GM18873 (cell line): ENCODE measurements around the gene SH3GL2.

Experiments used
- ATAC-seq: cut with Tn5 transposase; IDR thresholded peaks from one replicate; pipeline ENCODE4 v1.9.1; 2021; ENCODE audit warnings: mild to moderate bottlenecking, moderate library complexity, moderate number of reproducible peaks; ENCODE audit not compliant: unreplicated experiment, low FRiP score

The SH3GL2 gene

DNA sequence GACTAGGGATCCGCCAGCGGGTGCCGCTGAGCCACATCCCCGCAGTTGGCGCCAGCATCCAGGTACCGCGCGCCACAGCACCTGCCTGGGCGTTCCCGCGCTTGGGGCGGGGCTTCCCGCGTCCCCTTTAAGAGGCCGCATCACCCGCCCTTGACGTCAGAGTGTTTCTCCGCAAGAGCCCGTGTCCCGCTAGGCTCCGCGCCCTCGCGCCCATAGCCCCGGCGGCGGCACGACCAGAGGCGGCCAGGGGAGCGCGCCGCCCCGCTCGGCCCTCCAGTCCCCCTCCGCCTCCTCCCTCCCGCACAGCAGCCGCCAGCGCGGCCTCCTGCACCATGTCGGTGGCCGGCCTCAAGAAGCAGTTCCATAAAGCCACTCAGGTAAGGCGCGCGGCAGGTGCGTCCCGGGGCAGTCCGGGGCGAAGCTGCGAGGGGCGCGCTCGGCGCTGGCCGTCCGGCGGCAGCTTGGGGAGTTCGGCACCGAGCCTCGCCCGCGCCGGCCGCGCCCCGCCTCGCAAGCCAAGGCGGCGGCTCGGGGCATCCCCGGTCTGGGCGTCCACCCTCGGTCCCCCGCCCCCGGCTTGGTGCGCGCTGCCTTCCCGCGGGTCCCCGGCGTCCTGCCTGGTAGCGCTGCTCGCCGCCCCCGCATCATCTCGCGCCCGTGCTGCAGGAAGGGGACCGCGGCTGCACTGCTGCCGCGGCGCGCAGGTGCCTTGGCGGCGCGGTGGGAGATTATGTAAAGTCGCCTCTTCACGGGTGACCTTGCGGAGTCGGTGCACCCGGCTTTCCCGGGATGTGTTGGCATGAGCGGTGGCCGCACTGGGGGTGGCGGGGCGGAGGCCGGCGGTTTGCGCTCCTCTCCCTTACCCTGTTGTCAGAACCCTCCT is at the start of gene SH3GL2:
Gene SH3GL2 (plus strand): TSS at position 156 of the 883 bp plus-strand sequence.
- ATAC-seq: peak; percentile 59

DNA sequence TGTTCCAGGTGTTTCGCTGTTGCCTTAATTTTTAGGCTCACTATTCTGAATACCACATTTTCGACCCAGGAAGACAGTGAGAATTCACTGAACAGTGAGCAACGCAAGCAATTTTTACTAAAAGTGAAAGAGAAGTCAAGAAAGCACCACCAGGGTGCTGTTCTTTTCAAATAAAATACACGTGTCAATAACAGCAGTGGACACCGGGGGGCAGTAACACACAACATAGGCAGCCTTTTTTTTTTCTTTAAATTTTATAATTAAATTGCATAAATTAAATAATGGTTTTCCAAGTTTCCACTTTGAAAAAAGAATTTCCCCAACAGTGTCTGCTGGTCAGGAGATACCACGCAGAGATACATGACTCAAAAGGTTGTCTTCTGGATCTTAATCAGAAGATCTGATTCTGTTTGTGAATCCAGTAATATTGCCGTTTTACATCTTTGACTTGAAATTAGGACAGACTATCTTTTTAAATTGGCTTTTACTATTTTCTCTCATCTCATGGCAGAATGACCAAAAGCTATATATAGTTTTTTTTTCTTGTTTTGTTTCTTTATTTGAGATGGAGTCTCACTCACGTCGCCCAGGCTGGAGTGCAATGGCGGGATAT is 47.1 kb upstream of the SH3GL2 start:
- peak; percentile 71 for ATAC-seq

DNA sequence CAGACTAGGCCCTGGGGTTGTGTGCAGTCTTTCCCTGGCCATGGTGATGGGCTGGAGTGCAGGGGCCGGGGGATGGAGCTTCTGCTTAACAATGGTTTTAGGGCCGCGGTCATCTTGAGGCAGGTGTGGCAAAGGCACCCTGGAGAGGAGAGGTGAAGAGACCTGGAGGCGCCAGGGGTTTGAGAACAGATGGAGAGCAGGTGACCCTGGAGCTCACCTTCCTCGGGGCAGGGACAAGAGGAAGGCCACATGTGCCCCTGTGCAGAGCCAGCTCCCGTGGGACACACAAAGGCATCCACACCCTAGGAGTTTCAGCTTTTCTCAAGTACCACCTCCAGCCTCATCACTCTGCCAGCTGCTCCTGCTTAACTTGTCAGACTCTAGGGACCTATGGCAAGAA is 46.4 kb upstream of the SH3GL2 start:
- no peak for ATAC-seq

DNA sequence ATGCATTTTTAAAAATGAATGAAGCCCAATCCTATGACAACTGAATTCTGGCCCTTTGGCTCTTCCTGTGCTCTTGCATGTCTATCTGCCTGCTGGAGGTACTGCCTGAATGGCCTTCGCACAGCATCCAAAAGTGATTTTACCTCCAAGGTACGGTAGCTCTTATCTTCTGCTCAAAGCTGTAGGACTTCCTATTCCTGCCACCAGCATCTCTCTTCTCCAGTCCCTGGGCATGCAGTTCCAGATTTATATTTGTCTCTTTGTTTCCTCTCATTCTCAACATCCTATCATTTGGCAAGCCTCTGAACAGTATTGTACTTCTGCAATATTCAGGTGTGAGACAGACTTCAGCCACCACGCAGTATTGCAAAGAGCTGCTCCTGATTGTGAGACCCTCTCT is 43.7 kb upstream of the SH3GL2 start:
- ATAC-seq: no peak

DNA sequence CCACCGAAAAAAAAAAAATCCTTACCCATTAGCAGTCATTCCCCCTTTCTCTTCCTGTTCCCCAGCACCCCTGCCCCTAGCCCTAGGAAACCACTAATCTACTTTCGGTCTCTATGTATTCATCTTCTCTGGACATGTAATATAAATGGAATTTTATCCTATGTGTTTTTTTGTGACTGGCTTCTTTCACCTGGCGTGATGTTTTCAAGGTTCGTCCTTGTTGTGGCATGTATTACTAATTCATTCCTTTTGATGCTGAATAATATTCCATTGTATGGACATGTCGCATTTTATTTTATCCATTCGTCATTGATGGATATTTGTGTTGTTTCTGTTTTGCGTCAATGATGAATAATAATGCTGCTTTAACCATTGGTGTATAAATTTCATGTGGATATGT is 42.8 kb upstream of the SH3GL2 start:
- no peak for ATAC-seq

DNA sequence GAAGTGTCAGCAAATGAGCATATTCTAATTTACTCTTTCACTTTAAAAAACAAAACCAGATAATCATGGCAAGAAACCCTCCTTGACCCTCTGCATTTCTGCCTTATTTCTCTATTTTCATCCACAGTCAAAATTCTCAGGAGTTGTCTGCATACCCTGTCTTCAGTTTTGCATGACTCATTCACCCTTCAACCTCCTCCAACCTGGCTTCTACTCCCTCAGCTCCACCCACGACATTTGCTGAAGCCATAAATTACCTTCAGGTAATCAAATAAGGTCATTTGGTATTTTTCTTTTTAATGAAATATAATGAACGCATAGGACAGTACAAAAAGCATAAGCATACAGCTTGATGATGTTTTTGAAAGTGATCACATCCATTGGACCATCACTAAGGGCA is 27.8 kb upstream of the SH3GL2 start:
- no peak for ATAC-seq

DNA sequence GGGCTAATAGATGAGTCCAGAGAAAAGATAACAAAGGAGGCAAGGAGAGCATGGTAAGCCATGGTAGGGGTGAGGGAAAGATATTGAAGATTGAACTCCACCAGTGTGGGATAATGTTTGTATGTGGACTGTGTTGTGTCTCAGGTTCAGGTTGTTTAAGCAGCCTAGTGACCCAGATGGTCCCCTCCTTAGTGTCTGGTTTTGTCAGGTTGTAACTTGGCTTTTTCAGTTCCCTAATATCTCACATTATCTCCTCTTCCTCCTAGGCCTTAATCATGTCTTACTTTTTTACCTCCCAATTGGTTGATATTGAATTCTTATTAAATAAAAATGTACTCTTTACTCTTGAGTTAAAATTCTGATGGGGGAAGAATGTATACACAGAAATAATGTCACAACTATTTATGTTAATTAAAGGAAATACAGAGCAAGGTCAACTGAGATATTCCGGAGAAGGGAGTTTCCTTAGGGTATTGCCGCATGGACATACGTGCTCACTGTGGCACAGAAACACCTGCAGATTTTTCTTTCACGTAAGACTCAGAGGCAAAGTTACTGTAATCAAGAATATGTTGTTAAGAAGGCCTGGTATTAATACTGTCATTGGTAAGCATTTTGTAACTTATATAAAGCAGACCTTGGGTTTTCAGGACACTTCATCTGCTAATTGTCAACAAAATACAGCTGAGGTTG is 23.4 kb upstream of the SH3GL2 start:
- peak; percentile 60 for ATAC-seq

DNA sequence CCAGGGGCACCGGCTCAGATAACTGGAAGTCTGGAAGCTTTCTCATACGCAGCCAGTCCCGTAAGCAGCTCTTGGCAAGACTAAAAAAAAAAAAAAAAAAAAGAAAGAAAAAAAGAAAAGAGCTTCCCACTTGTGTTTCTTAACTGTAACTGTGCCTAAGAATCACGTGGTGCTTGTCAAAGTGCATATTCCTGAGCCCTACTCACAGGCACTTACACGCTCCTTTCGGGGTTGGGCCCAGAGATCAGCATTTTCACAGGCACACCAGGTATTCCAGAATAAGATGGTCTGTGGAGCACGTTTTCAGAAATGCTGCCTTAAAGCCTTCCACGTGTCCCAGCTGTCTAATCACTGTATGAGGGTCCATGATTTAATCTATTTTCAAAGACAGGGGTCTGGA is 22.6 kb upstream of the SH3GL2 start:
- no peak for ATAC-seq

DNA sequence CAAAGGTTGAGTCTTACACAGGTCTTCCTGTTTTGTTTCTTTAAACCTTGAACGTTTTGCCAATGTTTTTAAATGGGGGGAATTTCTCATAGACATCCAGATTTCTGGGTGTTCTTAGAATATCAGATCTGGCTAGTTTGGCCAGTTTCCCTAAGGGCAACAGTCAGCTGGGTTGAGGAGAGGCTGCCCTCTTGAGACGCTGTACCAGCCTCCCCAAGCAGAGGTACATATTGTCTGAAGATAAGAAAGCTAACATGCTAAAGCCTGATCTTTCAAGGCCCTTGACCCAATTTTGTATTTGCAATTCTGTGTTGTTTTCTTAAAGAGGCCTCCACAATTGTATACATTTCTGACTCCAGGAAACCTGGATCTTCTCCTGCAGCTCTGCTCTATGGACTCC is 21.9 kb upstream of the SH3GL2 start:
- no peak for ATAC-seq

DNA sequence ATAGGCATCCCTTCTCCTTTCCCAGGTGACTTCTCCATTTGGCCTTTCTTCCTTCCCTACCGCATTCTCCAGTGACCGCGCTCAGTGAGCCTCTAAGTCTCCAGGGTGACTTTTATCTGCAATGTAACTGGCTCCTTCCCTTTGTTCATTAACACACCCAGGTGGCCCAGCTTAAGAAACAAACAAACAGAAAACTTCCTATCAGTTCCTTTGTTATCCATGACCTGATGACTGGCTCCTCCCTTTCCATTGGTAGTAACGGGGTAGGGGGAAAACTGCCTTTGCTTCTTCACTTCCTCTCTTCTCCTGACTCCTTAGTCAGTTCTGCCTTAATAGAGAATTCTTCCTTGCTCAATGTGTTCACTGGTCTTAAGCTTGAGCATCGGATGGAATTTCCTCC is 7.0 kb upstream of the SH3GL2 start:
- ATAC-seq: no peak

DNA sequence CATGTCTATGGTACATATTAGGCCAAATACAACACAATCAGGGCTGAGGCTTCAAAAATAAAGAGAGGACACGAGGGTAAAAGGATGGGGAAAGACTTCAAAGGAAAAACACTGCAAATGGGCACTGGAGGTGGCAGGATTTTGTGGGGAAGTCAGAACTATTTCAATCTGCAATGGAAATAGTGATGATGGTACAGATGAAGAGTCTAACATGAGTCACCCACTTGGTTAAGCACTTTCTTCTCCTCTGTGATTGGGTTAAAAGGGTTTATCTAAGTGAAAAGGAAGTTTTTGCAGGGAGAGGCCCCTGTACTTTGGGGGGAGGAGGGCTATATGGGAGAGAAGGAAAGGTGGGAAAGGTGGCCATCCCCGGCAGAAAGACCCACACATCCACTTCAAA is 4.5 kb upstream of the SH3GL2 start:
- no peak for ATAC-seq

DNA sequence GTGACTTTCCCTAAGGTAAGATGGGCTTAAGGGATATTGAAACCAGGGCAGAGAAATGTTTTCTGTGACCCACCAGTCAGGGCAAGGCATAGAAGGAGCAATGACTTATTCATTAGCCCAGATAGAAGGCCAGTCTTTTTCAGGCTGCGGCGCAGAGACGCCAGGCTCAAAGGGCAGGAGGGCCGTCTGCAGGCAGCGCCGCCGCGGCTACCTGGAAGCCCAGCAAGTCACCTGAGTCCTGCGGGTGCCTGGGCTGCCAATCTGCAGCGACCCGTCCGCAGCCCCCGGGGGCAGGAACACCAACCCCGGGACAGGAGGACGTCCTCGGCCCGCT is 322 bp upstream of the SH3GL2 start:
- ATAC-seq: no peak

DNA sequence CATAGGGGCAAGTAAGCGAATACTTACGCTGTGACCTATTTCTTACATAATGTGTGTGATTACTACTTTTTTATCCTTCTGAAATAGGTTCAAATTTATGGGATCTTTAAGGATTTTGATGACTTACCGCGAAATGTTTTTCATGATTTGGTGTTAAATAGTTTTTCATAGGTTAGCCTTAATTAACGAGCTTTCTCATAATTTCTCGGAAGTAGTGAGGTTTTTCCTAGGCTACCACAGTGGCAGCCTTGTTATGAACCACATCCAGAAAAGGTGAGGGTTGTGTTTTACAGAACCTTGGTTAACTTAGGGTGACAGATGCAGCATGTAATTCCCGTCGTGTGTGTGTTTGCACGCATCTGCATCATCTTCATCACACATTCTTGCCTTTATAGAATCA is 1.3 kb downstream of the SH3GL2 start:
- no peak for ATAC-seq

DNA sequence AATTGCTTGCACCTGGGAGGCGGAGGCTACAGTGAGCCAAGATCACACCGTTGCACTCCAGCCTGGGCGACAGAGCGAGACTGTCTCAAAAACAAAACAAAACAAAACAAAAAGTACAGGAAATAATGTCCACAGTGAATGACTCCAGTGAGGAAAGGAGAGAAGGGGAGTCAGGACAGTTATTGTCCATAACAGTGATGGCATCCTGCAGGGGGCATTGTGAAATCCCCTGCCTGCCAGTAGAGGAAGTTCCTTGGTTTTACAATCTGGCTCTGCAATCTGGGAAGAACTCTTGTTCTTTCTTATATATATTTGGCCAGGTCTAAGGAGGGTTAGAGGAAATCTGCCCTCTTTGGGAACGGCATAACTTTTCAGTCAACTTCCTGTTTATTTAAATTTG is 8.2 kb downstream of the SH3GL2 start:
- ATAC-seq: no peak

DNA sequence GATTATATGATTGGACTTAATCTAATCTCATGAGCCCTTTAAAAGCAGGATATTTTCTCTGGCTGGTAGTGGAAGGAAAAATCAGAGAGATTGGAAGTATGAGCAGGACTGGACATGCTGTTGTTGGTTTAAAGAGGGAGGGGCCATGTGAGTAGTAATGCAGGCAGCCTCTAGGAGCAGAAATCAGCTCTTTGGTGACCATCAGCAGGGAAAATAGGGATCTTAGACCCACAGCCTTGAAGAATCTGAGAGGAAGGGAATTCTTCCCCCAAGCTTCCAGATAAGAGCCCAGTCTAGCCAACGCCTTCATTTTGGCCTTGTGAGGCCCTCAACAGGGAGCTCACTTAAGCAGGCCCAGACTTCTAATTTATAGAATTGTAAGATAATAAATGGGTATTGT is 9.5 kb downstream of the SH3GL2 start:
- no peak for ATAC-seq

DNA sequence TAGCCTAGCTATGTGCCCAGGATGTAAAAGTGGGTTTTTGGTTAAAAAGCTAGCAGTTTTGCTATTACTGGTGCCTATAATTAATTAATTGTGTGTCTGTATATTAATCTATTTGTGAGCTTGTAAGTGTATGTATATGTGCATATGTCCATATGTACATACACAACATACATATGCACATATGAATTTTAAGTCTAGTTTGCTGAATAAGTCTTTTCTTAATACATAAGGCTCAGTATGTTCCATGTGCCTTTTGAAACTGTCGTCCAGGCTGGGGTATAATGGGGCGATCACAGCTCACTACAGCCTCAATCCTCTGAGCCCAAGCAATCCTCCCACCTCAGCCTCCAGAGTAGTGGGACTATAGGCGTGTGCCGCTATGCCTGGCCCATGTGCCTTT is 10.1 kb downstream of the SH3GL2 start:
- ATAC-seq: no peak

DNA sequence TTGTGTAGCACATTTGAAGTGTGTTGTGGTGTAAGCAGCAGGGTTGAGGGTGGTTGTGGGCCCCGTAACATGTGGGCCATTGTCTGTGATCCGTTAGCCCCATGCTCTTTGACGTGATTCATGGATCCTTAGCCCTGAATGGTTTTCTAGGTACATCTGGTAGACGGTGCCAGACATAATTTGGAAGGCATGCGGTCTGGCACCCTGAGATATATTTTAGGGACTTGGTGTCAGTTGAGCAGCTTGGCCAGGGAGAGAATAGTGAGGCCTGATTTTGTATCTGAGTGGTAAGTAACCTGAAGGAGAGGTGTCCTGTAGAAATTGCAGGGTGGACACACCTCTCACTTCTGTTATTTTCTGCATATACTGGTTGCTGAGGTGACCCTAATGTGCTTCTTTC is 10.9 kb downstream of the SH3GL2 start:
- no peak for ATAC-seq

DNA sequence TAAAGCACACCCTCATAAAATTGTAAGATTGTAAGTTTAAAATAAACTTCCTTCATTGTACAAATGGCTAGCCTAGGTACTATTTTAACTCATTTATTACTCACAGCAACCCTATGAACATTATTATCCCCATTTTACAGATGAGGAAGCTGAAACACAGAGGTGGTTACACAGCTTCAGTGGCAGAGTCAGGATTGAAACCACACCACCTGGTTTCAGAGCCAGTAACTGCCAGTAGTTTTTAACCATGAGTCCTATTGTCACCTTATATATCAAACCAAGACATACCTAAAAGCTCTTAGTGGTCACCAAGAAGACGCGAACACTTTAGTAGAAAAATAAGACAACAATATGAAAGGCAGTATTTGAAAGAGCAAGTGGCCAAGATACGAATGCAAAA is 16.1 kb downstream of the SH3GL2 start:
- no peak for ATAC-seq

DNA sequence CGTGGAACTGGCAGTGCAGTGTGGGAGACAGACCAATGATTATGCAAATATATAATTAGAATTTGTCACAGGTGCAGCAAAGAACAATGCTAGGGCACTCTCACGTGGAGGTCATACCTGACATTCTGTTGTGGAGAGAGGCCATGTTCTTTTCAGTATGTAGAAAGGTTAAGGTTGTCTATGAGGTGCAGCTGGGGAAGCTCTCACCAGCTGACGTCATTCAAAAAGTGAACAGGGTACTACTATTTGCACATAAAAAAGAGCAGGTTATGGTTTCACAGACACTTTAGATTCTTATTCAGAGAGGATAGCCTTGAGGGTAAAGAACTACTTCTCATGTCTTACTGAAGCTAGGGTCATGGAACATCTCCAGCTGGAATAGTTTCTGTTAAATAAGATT is 19.1 kb downstream of the SH3GL2 start:
- ATAC-seq: no peak

DNA sequence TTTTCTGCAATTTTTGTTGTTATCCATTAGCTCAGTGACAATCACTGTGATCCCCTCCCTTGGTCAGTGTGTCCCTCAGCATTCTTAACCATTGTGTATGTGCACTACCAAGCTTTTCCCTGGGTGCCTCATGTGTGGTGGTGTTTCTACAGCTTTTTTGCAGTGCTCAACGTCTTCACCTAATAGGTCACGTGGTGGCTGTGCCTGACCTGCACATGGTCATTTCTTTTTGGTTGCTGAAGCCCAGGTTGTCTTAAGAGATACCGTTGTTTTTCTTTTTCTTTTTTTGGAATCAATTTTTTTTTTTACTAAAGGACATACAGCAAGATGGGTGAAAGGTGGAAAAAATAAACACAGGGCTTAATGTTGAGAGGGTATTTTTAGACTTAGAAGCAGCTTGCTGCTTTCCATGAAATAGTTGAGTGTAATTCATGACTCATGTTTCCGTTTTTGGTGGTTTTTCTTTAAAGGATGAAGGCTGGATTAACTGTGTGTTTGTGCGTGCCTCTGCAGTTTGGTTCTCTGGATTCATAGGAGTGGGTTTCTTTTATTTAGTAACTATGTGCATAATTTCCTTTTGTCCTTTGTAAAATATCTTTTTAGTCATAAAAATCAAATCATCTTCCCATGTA is 22.2 kb downstream of the SH3GL2 start:
- ATAC-seq: no peak

DNA sequence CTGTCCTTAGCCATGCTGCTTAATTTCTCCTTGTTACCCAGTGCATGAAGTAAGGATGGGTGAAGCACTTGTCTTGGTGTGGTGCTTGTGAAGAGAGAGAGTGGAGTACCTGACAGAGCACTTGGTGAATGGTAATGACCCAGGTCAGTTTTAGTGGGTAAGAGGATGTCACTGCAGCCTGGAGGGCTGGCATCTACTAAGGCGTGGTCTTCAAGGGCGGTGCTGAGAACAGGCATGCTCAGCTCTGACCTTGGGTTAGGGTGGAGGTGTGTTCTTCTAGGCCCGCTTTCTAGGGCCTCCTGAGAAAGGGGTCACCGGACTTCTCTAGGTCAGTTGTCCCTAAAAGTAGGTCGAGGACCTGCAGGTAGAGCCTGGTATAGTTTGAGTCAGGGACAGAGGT is 25.7 kb downstream of the SH3GL2 start:
- ATAC-seq: no peak
